ENCODE data around the gene WASF2. TPM values are rescaled to one million over a fixed set of nuclear protein-coding genes. Genes with fewer than 3 reads are reported as not detected.

Gene WASF2
- total RNA-seq, 2 experiments from 2014 or later: 106 to 110 TPM

GRCh38 chr1:27523337-27524020, 33.5 kb upstream of the WASF2 start:
- CTCF ChIA-PET: interaction anchor here (0.6 to 3.3 kb wide), 11 partner anchors 16 to 901 kb away, joined by 3 to 9 read pairs (median 3); partner anchors contain the start of gene AHDC1
- POLR2A ChIA-PET: interaction anchor here (0.5 to 1.1 kb wide), 3 partner anchors 33 to 157 kb away, joined by 3 to 4 read pairs (median 3); no protein-coding TSS in a partner anchor

DNA sequence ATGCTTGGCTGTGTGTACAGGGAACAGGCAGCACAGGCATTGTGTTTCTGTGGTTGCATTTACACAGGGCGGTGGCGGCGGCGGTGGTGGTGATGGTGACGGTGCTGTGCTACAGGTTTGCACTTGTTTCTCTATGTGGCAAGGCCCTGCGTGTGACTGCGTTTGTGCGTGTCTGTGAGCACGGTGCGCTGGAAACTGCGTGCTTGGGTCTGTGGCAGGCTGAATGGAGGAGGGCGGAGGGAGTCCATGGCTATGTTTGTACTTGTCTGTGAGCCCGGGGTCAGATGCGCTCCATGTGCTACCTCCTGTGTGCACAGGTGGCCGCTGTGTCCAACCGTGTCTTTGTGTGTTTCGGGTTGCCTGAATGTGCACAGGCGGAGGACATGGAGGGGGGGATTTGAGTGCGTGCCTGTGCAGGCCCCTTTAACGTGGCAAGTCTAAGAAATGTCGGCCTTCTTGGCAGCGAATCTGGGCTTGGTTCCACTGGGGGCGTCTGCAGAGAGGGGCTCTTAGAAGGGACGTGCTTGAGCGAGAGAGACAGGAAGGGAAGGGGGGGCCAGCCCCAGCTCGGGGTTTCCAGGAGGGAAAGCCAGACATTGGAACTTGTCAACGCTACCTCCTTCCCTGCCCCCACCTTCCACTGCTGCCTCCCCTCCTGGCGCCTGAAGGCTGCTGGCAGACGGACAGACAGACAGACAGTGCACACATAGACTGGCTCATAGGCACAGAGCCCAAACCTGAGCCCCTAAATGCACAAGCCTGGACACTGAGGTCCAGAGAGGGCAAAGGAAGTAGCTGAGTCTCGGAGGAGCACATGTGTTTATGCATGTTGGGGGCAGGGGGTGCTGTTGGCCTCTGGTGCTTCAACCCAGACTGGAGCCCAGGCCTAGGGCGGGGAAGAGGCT, 32.7 kb upstream of the WASF2 start:
- CTCF ChIA-PET: interaction anchor here (0.6 to 3.3 kb wide), 13 partner anchors 15 to 901 kb away, joined by 3 to 9 read pairs (median 3); partner anchors contain the start of gene AHDC1
- POLR2A ChIA-PET: interaction anchor here (0.5 to 1.1 kb wide), 4 partner anchors 30 to 158 kb away, joined by 3 to 4 read pairs (median 3); no protein-coding TSS in a partner anchor

DNA sequence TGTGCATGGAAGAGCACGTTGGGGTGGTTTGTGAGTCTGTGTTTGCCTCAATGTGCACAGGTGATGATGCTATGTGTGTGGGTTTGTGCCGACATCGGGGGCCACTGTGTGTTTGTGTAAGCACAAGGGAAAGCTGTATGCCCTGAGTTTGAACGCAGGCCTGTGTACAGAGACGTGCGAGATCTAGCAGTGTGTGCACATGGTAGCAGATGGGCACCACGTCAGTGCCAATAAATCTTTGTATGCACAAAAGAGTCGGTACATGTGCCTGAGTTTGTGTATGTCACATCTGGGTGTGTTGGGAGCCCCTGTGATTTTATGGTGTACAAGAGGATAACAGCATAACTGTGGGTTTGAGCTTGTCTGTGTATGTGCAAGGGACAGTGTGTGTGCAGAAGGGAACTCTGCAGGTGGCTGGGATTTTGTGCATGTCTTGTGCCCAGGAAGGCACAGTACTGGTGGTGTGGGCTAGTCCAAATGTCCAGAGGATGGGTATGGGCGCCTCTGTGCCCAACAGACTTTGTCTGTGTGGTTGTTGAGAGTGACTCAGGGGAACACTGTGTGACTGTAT, 32.0 kb upstream of the WASF2 start:
- ChIA-PET CTCF (interaction anchor here (0.5 to 3.3 kb wide), 6 partner anchors 35 to 397 kb away, joined by 3 to 9 read pairs (median 3); partner anchors contain the start of gene AHDC1), POLR2A (interaction anchor here (0.9 to 1.0 kb wide), 2 partner anchors 29 to 33 kb away, joined by 3 read pairs; no protein-coding TSS in a partner anchor)

DNA sequence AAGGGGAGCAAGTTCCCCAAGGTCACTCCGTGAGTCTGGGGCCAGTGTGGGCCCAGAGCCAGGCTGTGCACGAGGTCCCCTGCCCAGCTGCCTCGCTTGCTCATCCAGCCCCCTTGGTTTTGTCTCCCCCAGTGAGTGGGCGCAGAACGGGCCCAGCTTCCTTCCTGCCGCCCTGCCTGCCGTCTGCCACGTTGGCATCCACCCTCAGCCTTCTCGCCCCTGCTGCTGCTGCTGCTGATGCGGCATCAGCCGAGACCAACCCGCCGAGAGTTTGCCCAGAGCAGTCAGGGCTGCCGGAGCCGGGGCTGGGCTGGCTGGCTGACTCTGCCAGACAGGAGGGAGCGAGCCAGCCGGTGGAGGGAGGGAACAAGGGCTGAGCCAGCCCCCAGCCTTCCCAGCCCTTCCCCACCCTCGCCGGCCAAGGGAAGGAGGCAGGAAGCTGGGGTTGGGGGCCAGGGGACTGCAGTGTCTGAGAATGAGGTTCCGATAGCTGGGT, 31.4 kb upstream of the WASF2 start:
- CTCF ChIA-PET: interaction anchor here (0.5 to 3.3 kb wide), 6 partner anchors 35 to 145 kb away, joined by 3 to 9 read pairs (median 3); partner anchors contain the start of gene AHDC1
- POLR2A ChIA-PET: interaction anchor here (0.6 to 1.0 kb wide), 5 partner anchors 9 to 252 kb away, joined by 3 to 8 read pairs (median 3); partner anchors contain the start of gene STX12

DNA sequence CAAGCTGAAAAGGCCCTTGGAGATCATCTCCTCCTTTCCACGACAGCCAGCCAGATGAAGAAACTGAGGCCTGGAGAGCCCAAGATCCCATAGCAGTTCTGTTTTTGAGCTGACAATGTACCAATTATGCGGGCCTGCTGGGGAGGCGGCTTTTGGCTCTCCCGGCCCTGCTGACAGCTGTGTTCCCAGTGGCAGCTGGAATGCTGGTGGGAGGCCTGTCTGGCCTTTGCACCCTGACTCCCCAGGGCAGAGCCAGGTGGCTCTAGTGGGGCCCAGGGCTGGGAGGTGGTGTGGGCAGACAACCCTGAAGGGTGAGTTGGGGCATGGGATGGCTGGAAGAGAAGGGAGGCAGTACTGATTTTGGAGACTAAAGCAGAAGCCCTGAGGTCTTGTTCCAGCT, 30.7 kb upstream of the WASF2 start:
- POLR2A ChIA-PET: interaction anchor here (0.6 to 1.0 kb wide), 3 partner anchors 8 to 252 kb away, joined by 3 to 8 read pairs (median 4); partner anchors contain the start of gene STX12
- CTCF ChIA-PET: interaction anchor here (1.1 to 1.7 kb wide), 3 partner anchors 36 to 104 kb away, joined by 3 to 5 read pairs (median 3); partner anchors contain the start of gene AHDC1

GRCh38 chr1:27519331-27520258, 29.6 kb upstream of the WASF2 start:
- ChIA-PET CTCF (interaction anchor here (1.6 kb wide), 1 partner anchor 37 kb away, joined by 3 read pairs; no protein-coding TSS in a partner anchor), POLR2A (no interaction called here)

DNA sequence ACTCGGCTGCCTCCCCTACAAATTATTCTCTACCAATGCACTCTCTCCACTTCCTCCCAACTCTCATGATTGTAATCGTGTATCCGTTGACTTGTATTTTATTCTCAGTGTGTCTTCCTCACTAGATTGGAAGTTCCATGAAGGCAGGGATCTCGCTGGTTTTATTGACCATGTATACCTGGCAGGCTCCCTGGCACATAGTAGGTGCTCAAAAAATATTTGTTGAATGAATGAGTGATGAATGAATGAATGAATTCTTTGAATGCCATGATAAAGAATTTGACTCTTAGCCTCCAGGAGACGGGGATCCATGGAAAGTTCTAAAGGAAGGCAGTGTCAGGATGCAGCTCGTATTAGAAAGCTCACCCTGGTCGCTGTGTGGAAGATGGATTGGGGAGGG, 28.8 kb upstream of the WASF2 start:
- CTCF ChIA-PET: no interaction called here
- POLR2A ChIA-PET: no interaction called here

DNA sequence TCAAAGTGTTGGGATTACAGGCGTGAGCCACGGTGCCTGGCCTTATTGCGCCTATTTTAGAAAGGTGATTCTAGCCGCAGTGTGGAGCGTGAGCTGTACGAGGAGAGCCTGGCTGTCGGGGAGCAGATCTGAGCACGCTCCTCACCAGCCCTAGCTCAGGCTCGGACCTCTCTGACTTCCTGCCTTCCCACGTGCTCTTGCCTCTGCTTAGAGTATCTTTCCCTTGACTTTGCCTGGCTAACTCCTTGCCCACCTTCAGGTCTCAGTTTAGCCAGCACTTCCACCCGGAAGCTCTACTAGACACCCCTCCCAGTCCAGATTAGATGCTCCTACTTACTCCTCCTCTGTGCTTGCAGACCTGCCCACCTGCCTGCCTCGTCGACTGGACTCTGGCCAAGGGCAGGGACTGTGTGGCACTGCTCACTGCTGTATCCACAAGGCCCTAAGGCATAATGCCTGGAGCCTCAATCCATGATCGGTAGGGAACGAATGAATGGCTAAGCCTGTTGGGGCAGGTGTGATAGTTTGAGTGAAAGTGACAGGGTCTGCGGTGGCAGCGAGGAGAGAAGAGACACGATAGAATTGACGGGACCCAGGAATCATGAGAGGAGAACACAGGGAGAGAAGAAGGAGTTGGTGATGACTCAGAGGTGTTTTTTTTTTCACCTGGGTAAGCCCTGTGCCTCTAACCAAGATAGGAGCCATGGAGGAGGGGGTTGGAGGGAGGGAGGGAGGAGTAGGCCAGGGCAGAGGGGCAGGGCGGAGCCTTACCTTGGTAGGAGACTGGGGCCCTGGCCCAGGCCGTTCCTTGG, 28.1 kb upstream of the WASF2 start:
- ChIA-PET CTCF (no interaction called here), POLR2A (no interaction called here)

- ChIA-PET CTCF (no interaction called here), POLR2A (no interaction called here)
These were observed 27.3 kb upstream of the WASF2 start for GRCh38 chr1:27517301-27517700.

DNA sequence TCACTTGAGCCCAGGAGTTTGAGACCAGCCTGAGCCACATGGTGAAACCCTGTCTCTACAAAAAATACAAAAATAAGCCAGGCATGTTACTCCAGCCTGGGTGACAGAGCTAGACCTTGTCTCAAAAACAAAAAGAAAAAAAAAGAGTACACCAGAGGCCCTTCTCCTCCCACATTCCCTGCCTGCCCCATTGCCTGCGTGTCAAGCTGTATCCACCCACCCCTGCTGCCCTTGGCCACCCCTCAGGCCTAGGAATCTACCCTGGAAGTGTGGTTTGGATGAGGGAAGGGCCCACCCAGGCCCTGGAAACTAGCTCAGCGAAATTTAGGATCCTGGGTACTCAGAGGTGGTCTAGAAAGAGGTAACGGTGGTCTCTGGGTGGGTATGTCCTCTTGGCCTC, 25.7 kb upstream of the WASF2 start:
- ChIA-PET CTCF (interaction anchor here (1.3 to 1.4 kb wide), 2 partner anchors 9 to 12 kb away, joined by 3 to 4 read pairs; no protein-coding TSS in a partner anchor), POLR2A (no interaction called here)

- CTCF ChIA-PET: no interaction called here
- POLR2A ChIA-PET: no interaction called here
These were observed 24.0 kb upstream of the WASF2 start for GRCh38 chr1:27513958-27514357.

DNA sequence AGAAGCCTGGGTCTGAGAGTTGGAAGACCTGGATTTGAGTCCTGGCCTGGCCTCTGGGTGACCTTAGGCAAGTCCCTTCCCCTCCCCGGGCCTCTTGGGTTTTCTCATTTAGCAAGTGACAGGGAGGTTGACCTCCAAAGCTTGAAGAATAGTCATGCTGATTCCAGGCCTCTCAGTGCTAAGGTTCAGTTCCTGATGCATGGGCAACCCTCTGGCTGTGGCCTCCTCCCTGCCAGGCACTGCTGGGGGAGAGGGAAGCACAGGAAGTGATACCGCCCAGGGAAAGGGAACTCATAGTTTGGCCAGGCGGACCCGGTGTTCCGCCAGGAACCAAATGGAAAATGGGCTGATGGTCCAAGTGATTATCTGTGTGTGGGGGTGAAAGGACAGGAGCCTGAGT, 23.6 kb upstream of the WASF2 start:
- ChIA-PET CTCF (no interaction called here), POLR2A (no interaction called here)

DNA sequence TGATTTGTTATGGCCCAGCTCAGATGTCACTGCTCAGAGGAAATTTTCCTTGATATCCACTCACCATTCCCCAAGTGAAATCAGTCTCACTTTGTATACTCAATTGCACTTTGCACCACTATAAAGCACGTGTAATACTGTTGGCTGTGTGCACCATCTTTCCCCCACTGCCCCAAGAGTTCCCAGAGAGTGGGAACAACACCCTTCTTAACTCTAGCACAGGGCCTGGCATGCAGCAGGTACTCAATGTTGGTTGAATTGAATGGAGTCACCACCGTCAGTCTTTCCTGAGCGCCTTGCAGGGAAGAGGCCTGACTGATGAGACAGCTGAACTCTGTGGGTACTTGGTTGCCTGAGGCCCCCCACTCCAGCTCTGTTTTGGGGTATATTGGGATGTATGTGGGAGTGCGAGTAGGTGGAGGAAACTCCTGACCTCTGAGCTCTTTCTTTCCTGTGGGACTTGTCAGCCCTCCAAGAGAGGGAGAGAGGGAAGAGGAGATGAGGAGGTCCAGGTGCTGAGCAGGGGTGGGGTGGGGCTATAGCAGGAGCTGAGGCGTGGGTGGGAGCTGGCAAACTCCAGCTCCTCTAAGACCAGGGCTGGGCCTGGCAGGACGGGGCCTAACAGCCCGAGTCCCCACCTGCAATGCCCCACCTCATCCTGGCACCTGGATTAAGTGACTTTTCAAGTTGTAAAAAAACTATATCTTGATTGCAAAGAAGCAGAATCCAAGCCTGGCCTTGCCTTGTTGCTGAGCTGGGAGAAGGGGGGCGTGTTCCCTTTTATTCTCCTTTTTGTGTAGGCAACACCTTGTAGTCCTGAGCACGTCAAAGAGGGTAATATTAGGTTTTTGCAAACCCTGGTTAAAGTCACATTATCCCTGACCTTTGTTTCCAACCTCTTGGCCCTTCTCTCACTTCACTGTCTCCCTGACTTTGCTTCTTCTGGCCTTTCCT, 19.4 kb upstream of the WASF2 start:
- ChIA-PET CTCF (interaction anchor here (1.2 kb wide), 1 partner anchor 10 kb away, joined by 3 read pairs; no protein-coding TSS in a partner anchor), POLR2A (interaction anchor here (1.2 kb wide), 1 partner anchor 13 kb away, joined by 6 read pairs; no protein-coding TSS in a partner anchor)

DNA sequence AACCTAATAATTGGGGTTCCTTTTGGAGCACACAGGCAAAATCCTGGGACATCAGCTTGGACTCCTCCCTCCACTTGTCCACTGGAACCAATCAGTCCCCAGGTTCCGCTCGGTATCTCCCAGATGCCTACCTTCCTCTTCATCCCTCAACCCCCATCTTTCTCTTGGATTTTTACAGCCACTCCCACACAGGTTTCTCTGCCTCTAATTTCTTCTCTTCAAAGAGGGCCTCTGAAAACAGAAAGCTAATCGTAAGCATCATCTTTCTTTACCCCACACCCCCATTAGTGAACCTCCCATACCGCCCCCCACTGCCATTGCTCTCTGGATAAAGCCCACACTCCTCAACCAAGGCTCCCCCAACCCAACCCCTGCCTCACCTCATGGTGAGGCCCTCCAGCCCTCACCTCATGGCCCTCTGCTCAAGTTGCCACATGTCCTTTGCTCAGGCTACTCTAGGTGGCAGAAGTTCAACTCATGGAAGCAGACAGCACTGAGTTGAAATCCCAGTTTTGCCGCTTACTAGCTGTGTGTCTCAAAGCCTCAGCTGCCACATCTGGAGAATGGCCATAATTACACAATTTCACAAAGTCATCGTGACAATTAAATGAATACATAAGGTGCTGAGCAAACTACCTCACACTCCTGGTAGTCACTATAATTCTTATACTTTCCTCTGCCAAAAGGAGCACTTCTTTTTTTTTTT, 18.1 kb upstream of the WASF2 start:
- CTCF ChIA-PET: interaction anchor here (0.6 to 1.2 kb wide), 3 partner anchors 9 to 15 kb away, joined by 3 to 4 read pairs (median 3); no protein-coding TSS in a partner anchor

GRCh38 chr1:27506703-27507102, 16.7 kb upstream of the WASF2 start:
- CTCF ChIA-PET: interaction anchor here (1.3 kb wide), 1 partner anchor 10 kb away, joined by 4 read pairs; no protein-coding TSS in a partner anchor
- POLR2A ChIA-PET: no interaction called here

More for the DNA sequence above, 18.1 kb upstream of the WASF2 start:
- POLR2A ChIA-PET: interaction anchor here (1.2 kb wide), 1 partner anchor 12 kb away, joined by 6 read pairs; no protein-coding TSS in a partner anchor

- POLR2A ChIA-PET: no interaction called here
- CTCF ChIA-PET: interaction anchor here (0.6 to 0.9 kb wide), 2 partner anchors 52 to 533 kb away, joined by 3 read pairs; no protein-coding TSS in a partner anchor
These were observed 15.4 kb upstream of the WASF2 start for GRCh38 chr1:27505420-27505680.
